H1 (cell line): ENCODE data around the gene EDA. TPM values are rescaled to one million over a fixed set of nuclear protein-coding genes. Genes with fewer than 3 reads are reported as not detected.

Source experiments
- TEAD4 ChIP-seq: IDR thresholded peaks from 2 replicates; pipeline ENCODE4 v1.6.1; 2012; ENCODE audit warnings: low read depth, low read length, inconsistent platforms, mixed read lengths
- polyA plus RNA-seq, 7 experiments: library from polyadenylated mRNA; depleted of rRNA in 3 of 7; stranded (reverse) in 5 of 7; unstranded in 2 of 7; fragments of >200 nt in 5 of 7; fragments of 200-250 nt in 2 of 7; gene quantifications; 1 replicate in 5 of 7; 2 replicates in 1 of 7; 4 replicates in 1 of 7; pipeline versions ENCODE4 v1.2.1 to v1.2.3, GENCODE V29; 2011 to 2013; ENCODE audit warnings: missing spikeins in 2 of 7, mixed read lengths in 2 of 7
- total RNA-seq: library from RNA; stranded (reverse); fragmentation: NEBNext Ultra II Directional; extraction: Animal tissue kit (Norgen Biotek cat#: 25700); gene quantifications from 2 replicates; pipeline ENCODE4 v1.2.1, GENCODE V29; 2021
- TF ChIP-seq, protein P1 (sequence below): IDR thresholded peaks from 2 replicates; pipeline ENCODE4 v1.6.1; 2012; ENCODE audit warnings: inconsistent platforms

The EDA gene
- total and polyA plus RNA-seq, 2 of the 8 experiments (the other 6 are each of a cell fraction or from before 2014, with no cell fraction given) = 7.5 to 10.5 TPM

DNA sequence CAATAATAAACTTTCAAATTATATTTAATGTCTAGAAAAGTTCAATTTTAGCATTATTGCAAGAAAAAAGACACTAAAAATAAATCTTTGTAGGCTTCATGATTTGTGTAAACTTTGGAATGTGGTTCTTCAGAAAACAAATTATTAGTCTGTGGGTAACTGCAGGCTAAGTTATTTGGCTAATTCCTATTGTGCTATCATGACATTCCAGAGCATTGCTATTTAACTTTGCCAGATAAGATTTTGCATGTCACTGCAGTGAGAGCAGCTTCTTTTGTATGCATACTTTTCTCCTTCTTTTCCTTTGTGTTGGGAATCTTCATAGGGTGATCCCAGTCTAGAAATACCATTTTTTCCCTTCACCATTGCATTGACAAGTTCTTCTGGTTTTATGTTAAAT lies 303.8 kb downstream of the EDA start (continued):
- TF ChIP-seq TEAD4 = 0 out of 2 replicates have a peak, but pooled peaks have one; percentile 16
- TF ChIP-seq, protein P1, sequence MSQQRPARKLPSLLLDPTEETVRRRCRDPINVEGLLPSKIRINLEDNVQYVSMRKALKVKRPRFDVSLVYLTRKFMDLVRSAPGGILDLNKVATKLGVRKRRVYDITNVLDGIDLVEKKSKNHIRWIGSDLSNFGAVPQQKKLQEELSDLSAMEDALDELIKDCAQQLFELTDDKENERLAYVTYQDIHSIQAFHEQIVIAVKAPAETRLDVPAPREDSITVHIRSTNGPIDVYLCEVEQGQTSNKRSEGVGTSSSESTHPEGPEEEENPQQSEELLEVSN = no peak
- TF ChIP-seq, all 59 proteins: peak for 2
